ENCODE measurements around the gene POPDC2.

Gene POPDC2

GRCh38 chr3:119657887-119658702 is 2.3 kb downstream of the POPDC2 start:
- TF ChIP-seq, protein P1, sequence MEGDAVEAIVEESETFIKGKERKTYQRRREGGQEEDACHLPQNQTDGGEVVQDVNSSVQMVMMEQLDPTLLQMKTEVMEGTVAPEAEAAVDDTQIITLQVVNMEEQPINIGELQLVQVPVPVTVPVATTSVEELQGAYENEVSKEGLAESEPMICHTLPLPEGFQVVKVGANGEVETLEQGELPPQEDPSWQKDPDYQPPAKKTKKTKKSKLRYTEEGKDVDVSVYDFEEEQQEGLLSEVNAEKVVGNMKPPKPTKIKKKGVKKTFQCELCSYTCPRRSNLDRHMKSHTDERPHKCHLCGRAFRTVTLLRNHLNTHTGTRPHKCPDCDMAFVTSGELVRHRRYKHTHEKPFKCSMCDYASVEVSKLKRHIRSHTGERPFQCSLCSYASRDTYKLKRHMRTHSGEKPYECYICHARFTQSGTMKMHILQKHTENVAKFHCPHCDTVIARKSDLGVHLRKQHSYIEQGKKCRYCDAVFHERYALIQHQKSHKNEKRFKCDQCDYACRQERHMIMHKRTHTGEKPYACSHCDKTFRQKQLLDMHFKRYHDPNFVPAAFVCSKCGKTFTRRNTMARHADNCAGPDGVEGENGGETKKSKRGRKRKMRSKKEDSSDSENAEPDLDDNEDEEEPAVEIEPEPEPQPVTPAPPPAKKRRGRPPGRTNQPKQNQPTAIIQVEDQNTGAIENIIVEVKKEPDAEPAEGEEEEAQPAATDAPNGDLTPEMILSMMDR (conservative IDR thresholded peaks at IDR 0.05) = no peak
- H3K27ac ChIP-seq = no peak overlapping the region

GRCh38 chr3:119653876-119654275 is 6.5 kb downstream of the POPDC2 start:
- TF ChIP-seq, protein P1 (conservative IDR thresholded peaks at IDR 0.05) = no peak
- no peak overlapping the region for H3K27ac ChIP-seq

- TF ChIP-seq, protein P1 (conservative IDR thresholded peaks at IDR 0.05) = no peak
- H3K27ac ChIP-seq = no peak overlapping the region
Observed at GRCh38 chr3:119652306-119653033, 7.9 kb downstream of the POPDC2 start.

DNA sequence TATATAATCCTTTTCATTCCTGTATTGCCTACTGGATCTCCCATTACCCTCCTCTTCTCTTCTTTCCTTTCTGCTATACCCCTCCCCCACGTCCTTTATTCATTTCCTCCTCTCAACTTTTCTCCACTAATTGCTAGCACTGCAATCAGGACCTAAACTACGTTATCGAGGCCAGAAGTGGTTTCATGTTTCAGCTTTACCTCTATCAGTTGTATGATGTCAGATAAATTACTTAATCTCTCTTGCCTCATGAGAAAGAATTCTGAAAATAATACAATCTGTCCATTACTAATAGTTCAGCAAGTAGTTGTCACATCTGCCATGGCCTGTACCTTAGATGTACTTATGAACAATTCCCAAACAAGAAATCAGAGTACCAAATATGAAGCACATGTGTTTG is 10.6 kb downstream of the POPDC2 start:
- no peak overlapping the region for H3K27ac ChIP-seq
- TF ChIP-seq, protein P1 (conservative IDR thresholded peaks at IDR 0.05) = no peak

DNA sequence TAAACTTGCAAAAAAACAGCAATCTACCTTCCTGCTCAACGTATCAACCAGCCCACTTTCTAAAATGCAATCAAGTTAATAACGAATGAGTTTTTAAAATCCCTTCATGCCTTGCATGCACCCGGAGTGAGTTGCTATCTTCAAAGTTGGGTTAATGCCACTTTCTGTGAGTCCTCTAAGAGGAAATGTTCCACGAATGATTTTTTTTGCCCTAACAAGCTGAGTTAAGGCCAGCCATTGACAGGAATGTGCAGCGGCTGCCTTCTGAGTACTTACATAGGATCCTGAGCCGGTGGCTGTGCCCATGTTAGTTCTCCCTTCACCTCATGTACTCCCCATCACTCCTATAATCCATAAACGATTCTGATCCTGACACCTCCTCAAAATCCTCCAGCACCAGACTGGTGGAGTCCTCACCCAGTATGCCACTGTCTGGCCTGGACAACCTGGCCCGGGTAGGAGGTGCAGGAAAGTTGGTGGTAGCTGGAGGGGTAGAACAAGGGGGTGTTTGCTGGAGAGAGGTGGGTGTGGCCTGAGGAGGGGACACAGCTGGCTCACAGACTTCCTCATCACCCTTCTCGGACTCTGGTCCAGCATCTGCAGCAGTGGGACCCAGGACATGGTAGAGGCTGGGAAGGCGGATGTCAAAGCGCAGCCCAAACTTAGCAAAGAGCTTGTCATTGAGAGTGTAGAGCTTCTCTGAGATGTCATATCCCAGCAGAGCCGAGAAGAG is 12.4 kb downstream of the POPDC2 start:
- TF ChIP-seq, protein P1 (conservative IDR thresholded peaks at IDR 0.05) = no peak
- H3K27ac ChIP-seq = no peak overlapping the region

GRCh38 chr3:119647171-119647570 is 13.2 kb downstream of the POPDC2 start:
- TF ChIP-seq, protein P1 (conservative IDR thresholded peaks at IDR 0.05) = no peak
- no peak overlapping the region for H3K27ac ChIP-seq

DNA sequence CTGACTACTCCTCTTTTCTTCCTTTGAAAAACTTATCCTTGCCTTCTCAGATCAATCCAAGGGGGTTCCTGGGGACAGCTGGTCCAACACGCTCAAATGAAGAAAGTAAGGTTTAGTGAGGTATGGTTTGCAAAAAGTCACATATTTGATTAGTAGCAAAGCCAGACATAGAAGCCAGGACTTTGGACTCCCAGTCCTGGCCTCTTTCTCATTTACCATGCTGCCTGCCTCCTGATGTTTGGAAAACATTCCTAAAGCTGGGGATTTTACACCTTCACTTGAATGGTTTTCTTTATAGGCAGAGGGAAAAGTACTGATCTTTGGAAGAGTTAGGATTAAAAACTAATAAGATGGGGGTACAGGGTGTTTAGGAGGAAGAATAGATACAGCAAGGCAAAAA is 14.6 kb downstream of the POPDC2 start:
- no peak overlapping the region for H3K27ac ChIP-seq
- TF ChIP-seq, protein P1 (conservative IDR thresholded peaks at IDR 0.05) = no peak
